Measurements from ENCODE around the gene ALG9. TPM values are rescaled to one million over a fixed set of nuclear protein-coding genes. Genes with fewer than 3 reads are reported as not detected.

Gene ALG9
- total RNA-seq, 4 donors from 2014 or later, result 35.3 to 44.9 (median 36.6) TPM

DNA sequence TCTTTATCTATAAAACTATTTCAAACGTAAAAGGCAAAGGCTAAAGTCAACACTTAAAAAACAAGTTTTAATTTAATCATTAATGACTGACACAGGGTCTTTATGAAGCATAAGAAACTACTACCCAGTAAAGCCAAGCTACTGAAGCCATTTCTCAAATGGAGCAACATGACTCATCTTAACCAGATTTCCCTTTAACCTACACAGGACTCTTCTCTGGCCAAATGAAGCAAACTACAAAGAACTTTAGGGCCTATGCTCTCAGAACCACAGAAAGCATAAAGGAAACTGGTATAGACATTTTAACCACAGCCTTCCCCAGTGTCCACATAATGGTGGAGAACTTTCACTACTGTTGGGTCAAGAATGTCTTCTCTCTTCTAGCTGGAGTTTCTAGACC is 34.7 kb downstream of the ALG9 start:
- TF ChIP-seq POLR2A (IDR thresholded peaks at IDR 0.05) (no peak), CTCF (IDR thresholded peaks at IDR 0.05) (no peak)
- Histone ChIP-seq H3K27ac (no peak overlapping the region), H3K27me3 (no peaks in the 10 kb centered on the region), H3K9me3 (no peaks in the 10 kb centered on the region), H3K4me3 (replicated peaks in 1 of 3) (no peak overlapping the region), H3K4me1 (peaks cover 0 to 6% of the 10 kb centered on the region in 2 donors), H3K36me3 (peaks cover 5 to 16% of the 10 kb centered on the region in 2 donors)
- intact Hi-C loops (cut with DNase I), result loop anchor here (5.0 kb wide), 1 partner anchor 234 kb away; the partner anchor contains the start of gene SIK2
- WGBS, 2 donors, result 83 to 84% methylated on average over 1 of the region's 1 CpG
- DNase-seq, result no peak

GRCh38 chr11:111836162-111836561 is 35.2 kb downstream of the ALG9 start:
- H3K27ac ChIP-seq, result no peak overlapping the region
- H3K4me3 ChIP-seq (replicated peaks in 1 of 3), result no peak overlapping the region
- H3K9me3 ChIP-seq, result no peaks in the 10 kb centered on the region
- DNase-seq, result no peak
- WGBS, 2 donors, result 75 to 80% methylated on average over 1 of the region's 1 CpG
- H3K36me3 ChIP-seq, result peaks cover 5 to 16% of the 10 kb centered on the region in 2 donors
- intact Hi-C loops (cut with DNase I), result loop anchor here (5.0 kb wide), 1 partner anchor 234 kb away; the partner anchor contains the start of gene SIK2
- no peaks in the 10 kb centered on the region for H3K27me3 ChIP-seq
- TF ChIP-seq CTCF (IDR thresholded peaks at IDR 0.05), result no peak
- TF ChIP-seq POLR2A (IDR thresholded peaks at IDR 0.05), result no peak
- peaks cover 0 to 5% of the 10 kb centered on the region in 2 donors for H3K4me1 ChIP-seq

DNA sequence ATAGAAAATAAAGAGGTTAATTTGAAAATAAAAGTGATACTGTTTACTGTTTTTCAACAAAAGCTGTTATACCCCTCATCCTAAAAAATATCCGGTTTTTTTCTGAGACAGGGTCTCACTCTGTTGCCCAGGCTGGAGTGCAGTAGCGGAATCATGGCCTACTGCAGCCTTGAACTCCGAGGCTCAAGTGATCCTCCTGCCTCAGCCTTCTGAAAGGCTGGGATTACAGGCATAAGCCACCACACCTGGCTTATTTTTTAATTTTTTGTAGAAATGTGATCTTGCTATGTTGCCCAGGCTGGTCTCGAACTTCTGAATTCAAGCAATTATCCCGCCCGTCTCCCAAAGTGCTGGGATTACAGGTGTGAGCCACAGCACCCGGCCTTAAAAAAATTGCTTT is 35.7 kb downstream of the ALG9 start:
- no peak overlapping the region for H3K27ac ChIP-seq
- peaks cover 8 to 16% of the 10 kb centered on the region in 2 donors for H3K36me3 ChIP-seq
- WGBS, 2 donors, result 96 to 98% methylated on average over 7 of the region's 7 CpGs

GRCh38 chr11:111834432-111835163 is 36.8 kb downstream of the ALG9 start:
- Histone ChIP-seq H3K9me3 (no peaks in the 10 kb centered on the region), H3K4me1 (no peaks in the 10 kb centered on the region), H3K27ac (no peak overlapping the region), H3K4me3 (replicated peaks in 1 of 3) (no peak overlapping the region), H3K27me3 (no peaks in the 10 kb centered on the region), H3K36me3 (peaks cover 8 to 16% of the 10 kb centered on the region in 2 donors)
- no peak for TF ChIP-seq CTCF (IDR thresholded peaks at IDR 0.05)
- TF ChIP-seq POLR2A (IDR thresholded peaks at IDR 0.05), result no peak
- WGBS, 2 donors, result 95 to 97% methylated on average over 3 of the region's 3 CpGs
- no peak for DNase-seq
- intact Hi-C loops (cut with DNase I), result loop anchor here (5.0 kb wide), 1 partner anchor 232 kb away; the partner anchor contains the start of gene SIK2

More for the DNA sequence above, 35.7 kb downstream of the ALG9 start:
- Histone ChIP-seq H3K4me1 (no peaks in the 10 kb centered on the region), H3K9me3 (no peaks in the 10 kb centered on the region), H3K27me3 (no peaks in the 10 kb centered on the region), H3K4me3 (replicated peaks in 1 of 3) (no peak overlapping the region)
- TF ChIP-seq POLR2A (IDR thresholded peaks at IDR 0.05), result no peak
- no peak for DNase-seq
- intact Hi-C loops (cut with DNase I), result loop anchor here (5.0 kb wide), 1 partner anchor 233 kb away; the partner anchor contains the start of gene SIK2

- DNase-seq, result no peak
- Histone ChIP-seq H3K27ac (no peak overlapping the region), H3K4me1 (no peaks in the 10 kb centered on the region), H3K4me3 (replicated peaks in 1 of 3) (no peak overlapping the region), H3K27me3 (no peaks in the 10 kb centered on the region), H3K36me3 (peaks cover 8 to 16% of the 10 kb centered on the region in 2 donors), H3K9me3 (no peaks in the 10 kb centered on the region)
- intact Hi-C loops (cut with DNase I), result no loop called here
- no peak for TF ChIP-seq CTCF (IDR thresholded peaks at IDR 0.05)
- no peak for TF ChIP-seq POLR2A (IDR thresholded peaks at IDR 0.05)
- 84 to 95% methylated on average over 4 of the region's 4 CpGs for WGBS, 2 donors
These were observed 37.9 kb downstream of the ALG9 start for GRCh38 chr11:111833524-111833923.

All from thyroid gland (tissue), 4 donors.